SK-N-SH (cell line): ENCODE measurements around the gene PHIP. TPM values are rescaled to one million over a fixed set of nuclear protein-coding genes. Genes with fewer than 3 reads are reported as not detected.

ENCODE experiments used
- CTCF ChIA-PET: fragments of 300-600, 350-600 bp; formaldehyde crosslinking; extraction: SDS; loops from one replicate; lab custom pipeline; 2021; lab: Yijun Ruan, JAX
- POLR2A ChIA-PET: fragments of 350-600 bp; sonication (Branson Sonifier 250); formaldehyde crosslinking; extraction: SDS; loops from one replicate; lab custom pipeline; 2020; ENCODE audit warnings: antibody characterized with exemption, inconsistent platforms; lab: Yijun Ruan, JAX
- DNase-seq: peaks from one replicate; pipeline ENCODE4 v3.0.0; 2012
- H2AFZ ChIP-seq: fragments of 200-600 bp; sonication (generic); 2 replicates; pipeline ENCODE4 v1.8.1; 2016; ENCODE audit warnings: antibody characterized with exemption, mild to moderate bottlenecking, low read depth
- H3F3A ChIP-seq: fragments of 200-600 bp; sonication (generic); replicated peaks from 2 replicates; pipeline ENCODE3; 2016; ENCODE audit warnings: antibody characterized with exemption, mild to moderate bottlenecking; ENCODE audit not compliant: insufficient read depth
- H3K27ac ChIP-seq, 2 experiments: fragments of 200-500 bp in 1 of 2; fragments of 200-600 bp in 1 of 2; sonication (Bioruptor generic) in 1 of 2; sonication (generic), shearing (Covaris generic) in 1 of 2; 2 replicates each; pipeline versions ENCODE4 v1.5.1 to v1.6.1; 2014 to 2016; ENCODE audit warnings: low read depth in 2 of 2, inconsistent platforms in 1 of 2, low read length in 1 of 2, mild to moderate bottlenecking in 1 of 2, mixed read lengths in 1 of 2
- H3K27me3 ChIP-seq: fragments of 200-600 bp; sonication (generic), shearing (Covaris generic); 2 replicates; pipeline ENCODE4 v1.6.1; 2016; ENCODE audit warnings: mixed run types; ENCODE audit not compliant: insufficient read depth
- H3K36me3 ChIP-seq, 2 experiments: fragments of 200-500 bp in 1 of 2; fragments of 200-600 bp in 1 of 2; sonication (Bioruptor generic) in 1 of 2; sonication (generic) in 1 of 2; replicated peaks in 1 of 2; 2 replicates each; pipeline versions ENCODE3 to v1.5.1; 2014 to 2016; ENCODE audit warnings: low read length in 1 of 2, mild to moderate bottlenecking in 1 of 2; ENCODE audit not compliant: insufficient read depth in 2 of 2, control insufficient read depth in 1 of 2
- H3K4me1 ChIP-seq, 2 experiments: fragments of 200-500 bp in 1 of 2; fragments of 200-600 bp in 1 of 2; sonication (Bioruptor generic) in 1 of 2; sonication (generic), shearing (Covaris generic) in 1 of 2; 2 replicates each; pipeline versions ENCODE4 v1.5.1 to v1.6.1; 2014 to 2016; ENCODE audit warnings: low read depth in 1 of 2, low read length in 1 of 2, mixed run types in 1 of 2; ENCODE audit not compliant: insufficient read depth in 2 of 2, control insufficient read depth in 1 of 2
- H3K4me2 ChIP-seq: fragments of 200-600 bp; sonication (generic), shearing (Covaris generic); 2 replicates; pipeline ENCODE4 v1.6.1; 2017; ENCODE audit warnings: mixed run types
- H3K4me3 ChIP-seq, 2 experiments: fragments of 200-500 bp in 1 of 2; fragments of 200-600 bp in 1 of 2; sonication (Bioruptor generic) in 1 of 2; sonication (generic), shearing (Covaris generic) in 1 of 2; 2 replicates each; pipeline versions ENCODE4 v1.5.1 to v1.8.1; 2014 to 2016; ENCODE audit warnings: low read depth in 2 of 2, inconsistent platforms in 1 of 2, low read length in 1 of 2, mild to moderate bottlenecking in 1 of 2, mixed read lengths in 1 of 2, moderate library complexity in 1 of 2
- H3K79me2 ChIP-seq: fragments of 200-600 bp; sonication (generic); 2 replicates; pipeline ENCODE4 v1.8.1; 2017; ENCODE audit warnings: mild to moderate bottlenecking; ENCODE audit not compliant: insufficient read depth
- H3K9ac ChIP-seq: fragments of 200-600 bp; sonication (generic); 2 replicates; pipeline ENCODE4 v1.6.1; 2017; ENCODE audit warnings: mixed run types
- H3K9me2 ChIP-seq: fragments of 200-600 bp; sonication (generic); 2 replicates; pipeline ENCODE4 v1.6.1; 2017; ENCODE audit warnings: mixed run types
- H3K9me3 ChIP-seq: fragments of 200-600 bp; sonication (generic); 2 replicates; pipeline ENCODE4 v1.6.1; 2017; ENCODE audit warnings: mixed run types, mild to moderate bottlenecking, moderate library complexity
- H4K20me1 ChIP-seq: fragments of 200-600 bp; sonication (generic); 2 replicates; pipeline ENCODE4 v1.6.1; 2017; ENCODE audit warnings: mild to moderate bottlenecking, mixed run types; ENCODE audit not compliant: insufficient read depth
- CHD2 ChIP-seq: fragments of 150-350 bp; IDR thresholded peaks from 2 replicates; pipeline ENCODE4 v1.6.1; 2018; ENCODE audit warnings: low read length; ENCODE audit not compliant: partially characterized antibody
- CTCF ChIP-seq: fragments of 200-600 bp; sonication (generic); IDR thresholded peaks from 2 replicates; pipeline ENCODE4 v1.6.1; 2017; ENCODE audit warnings: antibody characterized with exemption, mild to moderate bottlenecking, moderate library complexity
- ELF1 ChIP-seq: IDR thresholded peaks from 2 replicates; pipeline ENCODE4 v1.4.0; 2012
- EZH2phosphoT487 ChIP-seq: fragments of 200-600 bp; sonication (generic); IDR thresholded peaks from 2 replicates; pipeline ENCODE4 v1.6.1; 2017; ENCODE audit warnings: low read depth, mixed run types, mild to moderate bottlenecking, antibody characterized with exemption, moderate library complexity, borderline replicate concordance
- FOSL2 ChIP-seq: IDR thresholded peaks from 2 replicates; pipeline ENCODE4 v1.4.0; 2012; ENCODE audit warnings: low read depth, mild to moderate bottlenecking, moderate library complexity, borderline replicate concordance
- FOXM1 ChIP-seq: IDR thresholded peaks from 2 replicates; pipeline ENCODE4 v1.4.0; 2012; ENCODE audit warnings: low read depth, mild to moderate bottlenecking
- GABPA ChIP-seq: IDR thresholded peaks from 2 replicates; pipeline ENCODE4 v1.4.0; 2012; ENCODE audit warnings: low read depth, mild to moderate bottlenecking
- GATA2 ChIP-seq: sonication (generic); formaldehyde crosslinking; IDR thresholded peaks from 2 replicates; pipeline ENCODE4 v1.5.0; 2020; ENCODE audit warnings: mild to moderate bottlenecking, missing genetic modification reagents
- MEF2A ChIP-seq: IDR thresholded peaks from 2 replicates; pipeline ENCODE4 v1.4.0; 2012; ENCODE audit warnings: low read depth, borderline replicate concordance
- MXI1 ChIP-seq: IDR thresholded peaks from 2 replicates; pipeline ENCODE4 v1.6.1; 2012; ENCODE audit warnings: mild to moderate bottlenecking, low read depth, low read length, improper control_type of control experiment
- NRF1 ChIP-seq: IDR thresholded peaks from 2 replicates; pipeline ENCODE4 v1.6.1; 2012; ENCODE audit warnings: low read depth, mild to moderate bottlenecking, low read length
- POLR2AphosphoS5 ChIP-seq: IDR thresholded peaks from 2 replicates; pipeline ENCODE4 v1.6.1; 2012; ENCODE audit warnings: low read depth, low read length
- RAD21 ChIP-seq: IDR thresholded peaks from 2 replicates; pipeline ENCODE4 v1.6.1; 2012; ENCODE audit warnings: mild to moderate bottlenecking, low read length
- RCOR1 ChIP-seq: fragments of 150-350 bp; IDR thresholded peaks from 2 replicates; pipeline ENCODE4 v1.6.1; 2017; ENCODE audit warnings: antibody characterized with exemption, low read length
- REST ChIP-seq: IDR thresholded peaks from 2 replicates; pipeline ENCODE4 v1.6.1; 2012; ENCODE audit warnings: mild to moderate bottlenecking, low read depth, low read length, moderate library complexity
- RFX5 ChIP-seq: IDR thresholded peaks from 2 replicates; pipeline ENCODE4 v1.6.1; 2012; ENCODE audit warnings: mild to moderate bottlenecking, improper control_type of control experiment, low read length
- RXRA ChIP-seq: IDR thresholded peaks from 2 replicates; pipeline ENCODE4 v1.4.0; 2012; ENCODE audit warnings: low read depth, mild to moderate bottlenecking, borderline replicate concordance
- SIN3A ChIP-seq: IDR thresholded peaks from 2 replicates; pipeline ENCODE4 v1.6.1; 2012; ENCODE audit warnings: low read depth, mild to moderate bottlenecking, low read length, moderate library complexity, borderline replicate concordance
- TAF1 ChIP-seq: IDR thresholded peaks from 2 replicates; pipeline ENCODE4 v1.6.1; 2012; ENCODE audit warnings: low read depth, mild to moderate bottlenecking, low read length, moderate library complexity, borderline replicate concordance
- TCF12 ChIP-seq: IDR thresholded peaks from 2 replicates; pipeline ENCODE4 v1.4.0; 2012
- TEAD4 ChIP-seq: IDR thresholded peaks from 2 replicates; pipeline ENCODE4 v1.4.0; 2012; ENCODE audit warnings: mild to moderate bottlenecking, borderline replicate concordance; ENCODE audit not compliant: insufficient read depth
- ZBTB33 ChIP-seq: IDR thresholded peaks from 2 replicates; pipeline ENCODE4 v1.4.0; 2012; ENCODE audit warnings: low read depth, borderline replicate concordance
- WGBS: methylation state at CpG from one replicate; pipeline ENCODE4 v1.1.6; 2017; ENCODE audit warnings: low lambda C conversion rate; 5-methylcytosine and 5-hydroxymethylcytosine counted together
- polyA plus RNA-seq, 3 experiments: library from polyadenylated mRNA; depleted of rRNA; stranded (reverse); fragments of >200 nt; gene quantifications; 2 replicates each; pipeline ENCODE4 v1.2.3, GENCODE V29; 2012

PHIP gene
- polyA plus RNA-seq, 1 of the 3 experiments (the other 2 are of a cell fraction) = 1.7 TPM

- peaks cover 5% of the 10 kb centered on the region for H3F3A ChIP-seq
- no peak overlapping the region for H3K4me2 ChIP-seq
- no peak for DNase-seq
- H3K27me3 ChIP-seq = no peaks in the 10 kb centered on the region
- H3K4me1 ChIP-seq = no peaks in the 10 kb centered on the region
- no peak overlapping the region for H2AFZ ChIP-seq
- no peak overlapping the region for H3K9ac ChIP-seq
- 0 out of 2 replicates have a peak, but pooled peaks cover 7% of the 10 kb centered on the region for H3K9me3 ChIP-seq
- no peaks in the 10 kb centered on the region for H3K79me2 ChIP-seq
- peaks cover 69 to 94% of the 10 kb centered on the region in 2 experiments for H3K36me3 ChIP-seq
- H3K4me3 ChIP-seq = no peak overlapping the region
- ChIA-PET CTCF (interaction anchor here (0.7 kb wide), 1 partner anchor 14 kb away, joined by 3 read pairs; no protein-coding TSS in a partner anchor), POLR2A (no interaction called here)
- TF ChIP-seq SIN3A (no peak), FOSL2 (no peak), MEF2A (no peak), NRF1 (no peak), RXRA (no peak), TAF1 (no peak), GATA2 (CRISPR knock-in tag) (no peak), POLR2AphosphoS5 (no peak), EZH2phosphoT487 (no peak), ZBTB33 (no peak), RFX5 (no peak), GABPA (no peak), CHD2 (no peak), ELF1 (no peak), TCF12 (no peak), FOXM1 (no peak)
- H4K20me1 ChIP-seq = no peaks in the 10 kb centered on the region
- no peak overlapping the region for H3K27ac ChIP-seq
- WGBS = 100% methylated on average over 1 of the region's 1 CpG
- H3K9me2 ChIP-seq = no peaks in the 10 kb centered on the region
These were observed 125.7 kb downstream of the PHIP start for GRCh38 chr6:78952362-78952761.

GRCh38 chr6:78948785-78949184 is 129.3 kb downstream of the PHIP start:
- peaks cover 78 to 89% of the 10 kb centered on the region in 2 experiments for H3K36me3 ChIP-seq
- no peaks in the 10 kb centered on the region for H3K9me2 ChIP-seq
- no peaks in the 10 kb centered on the region for H3K4me1 ChIP-seq
- CTCF ChIA-PET = no interaction called here
- POLR2A ChIA-PET = no interaction called here
- H3K27ac ChIP-seq = no peak overlapping the region
- H4K20me1 ChIP-seq = no peaks in the 10 kb centered on the region
- H3K4me2 ChIP-seq = no peak overlapping the region
- no peaks in the 10 kb centered on the region for H3K27me3 ChIP-seq
- H3K9ac ChIP-seq = no peak overlapping the region
- no peak for TF ChIP-seq CTCF
- no peak for TF ChIP-seq TAF1
- TF ChIP-seq TEAD4 = no peak
- no peak for TF ChIP-seq RAD21
- TF ChIP-seq ELF1 = no peak
- no peak for TF ChIP-seq TCF12
- TF ChIP-seq CHD2 = no peak
- no peak for TF ChIP-seq REST
- TF ChIP-seq RCOR1 = no peak
- no peak for TF ChIP-seq GATA2 (CRISPR knock-in tag)
- no peak for TF ChIP-seq MXI1
- H3K79me2 ChIP-seq = no peaks in the 10 kb centered on the region
- 0 out of 2 replicates have a peak, but pooled peaks cover 7% of the 10 kb centered on the region for H3K9me3 ChIP-seq
- DNase-seq = no peak
- no peak overlapping the region for H2AFZ ChIP-seq
- WGBS = 96% methylated on average over 3 of the region's 3 CpGs
- H3F3A ChIP-seq = peaks cover 13% of the 10 kb centered on the region
- H3K4me3 ChIP-seq = no peak overlapping the region
